IMR-90 (cell line): ENCODE measurements around the gene F5.

ENCODE experiments used
- POLR2A ChIP-seq: IDR thresholded peaks from 2 replicates; pipeline ENCODE4 v1.6.1; 2012; ENCODE audit warnings: mild to moderate bottlenecking, low read depth, low read length
- SMC3 ChIP-seq: fragments of 150-350 bp; IDR thresholded peaks from 2 replicates; pipeline ENCODE4 v1.6.1; 2016; ENCODE audit warnings: low read depth, mild to moderate bottlenecking, antibody characterized with exemption, low read length, moderate library complexity
- TF ChIP-seq, protein P1 (sequence below): conservative IDR thresholded peaks from 2 replicates; pipeline ENCODE4 v1.5.1; 2012; ENCODE audit warnings: mild to moderate bottlenecking, low read depth, low read length, improper control_type of control experiment

DNA sequence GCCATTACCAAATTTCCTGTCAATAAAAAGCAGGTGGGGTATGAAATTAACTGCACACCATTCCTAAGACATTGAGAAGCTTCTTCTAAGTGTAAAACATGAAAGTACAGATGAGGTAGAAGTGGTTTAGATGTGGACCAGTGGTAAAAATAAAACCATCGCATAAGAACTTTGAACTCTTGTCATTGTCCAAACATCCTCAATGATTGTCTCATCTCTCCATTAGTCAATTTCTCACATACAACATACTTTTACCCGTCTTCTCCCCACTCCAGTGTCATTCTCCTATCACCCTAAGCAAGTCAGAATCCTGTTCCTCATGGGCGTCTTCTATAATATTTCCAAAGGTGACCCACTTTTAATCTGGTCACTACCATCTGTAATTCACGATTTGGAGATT is 76.2 kb downstream of the F5 start:
- TF ChIP-seq SMC3 = no peak
- TF ChIP-seq POLR2A = no peak
- TF ChIP-seq, protein P1, sequence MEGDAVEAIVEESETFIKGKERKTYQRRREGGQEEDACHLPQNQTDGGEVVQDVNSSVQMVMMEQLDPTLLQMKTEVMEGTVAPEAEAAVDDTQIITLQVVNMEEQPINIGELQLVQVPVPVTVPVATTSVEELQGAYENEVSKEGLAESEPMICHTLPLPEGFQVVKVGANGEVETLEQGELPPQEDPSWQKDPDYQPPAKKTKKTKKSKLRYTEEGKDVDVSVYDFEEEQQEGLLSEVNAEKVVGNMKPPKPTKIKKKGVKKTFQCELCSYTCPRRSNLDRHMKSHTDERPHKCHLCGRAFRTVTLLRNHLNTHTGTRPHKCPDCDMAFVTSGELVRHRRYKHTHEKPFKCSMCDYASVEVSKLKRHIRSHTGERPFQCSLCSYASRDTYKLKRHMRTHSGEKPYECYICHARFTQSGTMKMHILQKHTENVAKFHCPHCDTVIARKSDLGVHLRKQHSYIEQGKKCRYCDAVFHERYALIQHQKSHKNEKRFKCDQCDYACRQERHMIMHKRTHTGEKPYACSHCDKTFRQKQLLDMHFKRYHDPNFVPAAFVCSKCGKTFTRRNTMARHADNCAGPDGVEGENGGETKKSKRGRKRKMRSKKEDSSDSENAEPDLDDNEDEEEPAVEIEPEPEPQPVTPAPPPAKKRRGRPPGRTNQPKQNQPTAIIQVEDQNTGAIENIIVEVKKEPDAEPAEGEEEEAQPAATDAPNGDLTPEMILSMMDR = no peak
